ENCODE data around the gene TXLNB.

DNA sequence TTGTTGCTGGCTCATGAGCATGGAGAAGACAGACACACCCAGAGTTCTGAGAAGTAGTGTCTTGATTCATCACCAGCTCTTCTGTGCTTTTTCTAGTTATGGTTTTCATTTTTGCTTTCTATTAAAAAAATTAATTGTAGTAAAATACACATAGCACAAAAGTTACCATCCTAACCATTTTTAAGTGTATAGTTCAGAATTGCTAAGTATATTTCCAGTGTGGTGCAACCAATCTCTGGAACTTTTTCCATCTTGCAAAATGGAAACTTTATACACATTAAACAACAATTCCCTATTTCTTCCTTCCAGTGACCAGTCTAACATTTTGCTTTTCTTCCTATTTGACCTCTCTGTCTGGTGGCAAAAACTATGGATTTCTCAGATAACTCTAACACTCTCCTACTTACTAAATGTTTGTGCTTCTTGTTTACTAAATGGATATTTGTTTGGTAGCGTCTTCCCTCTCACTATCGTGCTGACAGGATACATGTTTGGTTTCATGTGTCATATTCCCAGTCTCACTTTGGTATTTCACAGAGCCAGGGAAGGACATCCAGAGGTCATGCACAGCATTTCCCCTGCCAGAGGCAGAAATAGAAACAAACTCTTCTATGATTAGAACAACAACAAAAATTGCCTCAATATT is 40.6 kb downstream of the TXLNB start:
- TF ChIP-seq EZH2phosphoT487 (IDR thresholded peaks at IDR 0.05; ENCODE audit: borderline replicate concordance, low read length) = no peak
- TF ChIP-seq, protein P1, sequence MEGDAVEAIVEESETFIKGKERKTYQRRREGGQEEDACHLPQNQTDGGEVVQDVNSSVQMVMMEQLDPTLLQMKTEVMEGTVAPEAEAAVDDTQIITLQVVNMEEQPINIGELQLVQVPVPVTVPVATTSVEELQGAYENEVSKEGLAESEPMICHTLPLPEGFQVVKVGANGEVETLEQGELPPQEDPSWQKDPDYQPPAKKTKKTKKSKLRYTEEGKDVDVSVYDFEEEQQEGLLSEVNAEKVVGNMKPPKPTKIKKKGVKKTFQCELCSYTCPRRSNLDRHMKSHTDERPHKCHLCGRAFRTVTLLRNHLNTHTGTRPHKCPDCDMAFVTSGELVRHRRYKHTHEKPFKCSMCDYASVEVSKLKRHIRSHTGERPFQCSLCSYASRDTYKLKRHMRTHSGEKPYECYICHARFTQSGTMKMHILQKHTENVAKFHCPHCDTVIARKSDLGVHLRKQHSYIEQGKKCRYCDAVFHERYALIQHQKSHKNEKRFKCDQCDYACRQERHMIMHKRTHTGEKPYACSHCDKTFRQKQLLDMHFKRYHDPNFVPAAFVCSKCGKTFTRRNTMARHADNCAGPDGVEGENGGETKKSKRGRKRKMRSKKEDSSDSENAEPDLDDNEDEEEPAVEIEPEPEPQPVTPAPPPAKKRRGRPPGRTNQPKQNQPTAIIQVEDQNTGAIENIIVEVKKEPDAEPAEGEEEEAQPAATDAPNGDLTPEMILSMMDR (conservative IDR thresholded peaks at IDR 0.05; ENCODE audit: low read depth, low read length) = no peak

All from PC-3 (cell line).